Keratinocyte (primary cell): ENCODE results near the gene GLG1.

Experiments used
- EZH2 ChIP-seq: IDR thresholded peaks from one replicate; pipeline ENCODE4 v1.6.1; 2012; ENCODE audit warnings: inconsistent platforms, mild to moderate bottlenecking, low read length, moderate library complexity
- TF ChIP-seq, protein P1 (sequence below), 3 experiments: IDR thresholded peaks in 1 of 3; conservative IDR thresholded peaks in 1 of 3; optimal IDR thresholded peaks in 1 of 3; 2 replicates in 2 of 3; 3 replicates in 1 of 3; pipeline versions ENCODE3 to v1.5.1; 2011; ENCODE audit warnings: low read length in 3 of 3, mild to moderate bottlenecking in 3 of 3, moderate library complexity in 2 of 3, control low read depth in 1 of 3, inconsistent platforms in 1 of 3; ENCODE audit not compliant: insufficient read depth in 2 of 3; ENCODE audit errors: extremely low read depth in 1 of 3

DNA sequence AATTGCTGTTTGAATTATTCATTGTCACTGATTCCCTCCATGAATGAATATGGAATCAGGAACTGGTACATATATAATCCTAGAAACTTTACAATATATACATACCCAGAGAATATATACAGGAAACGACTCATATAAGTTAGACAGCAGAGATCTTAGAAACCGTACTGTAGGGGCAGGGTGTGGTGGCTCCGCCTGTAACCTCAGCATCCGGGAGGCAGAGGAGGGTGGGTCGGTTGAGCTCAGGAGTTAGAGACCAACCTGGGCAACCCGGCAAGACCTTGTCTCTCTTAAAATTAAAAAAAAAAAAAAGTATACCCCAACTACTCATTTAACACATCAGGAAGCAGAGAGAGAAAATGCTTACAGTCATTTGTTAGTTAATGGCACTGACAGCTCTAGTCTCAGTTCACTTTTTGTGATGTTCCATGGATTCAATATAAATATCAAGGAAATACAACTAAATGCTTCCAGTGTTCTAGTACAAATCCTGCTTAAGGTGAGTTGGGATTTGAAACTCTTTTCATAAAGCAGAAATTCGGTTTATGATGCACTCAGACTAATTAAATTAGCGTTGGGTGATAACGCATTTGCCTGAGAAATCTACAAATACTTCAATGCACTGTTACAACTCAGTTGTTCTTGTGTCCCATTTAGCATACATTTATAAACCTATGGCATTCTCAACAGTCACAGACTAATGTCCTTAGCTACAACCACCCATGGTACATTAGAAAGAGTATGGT lies 5.6 kb downstream of the GLG1 start:
- TF ChIP-seq, protein P1, sequence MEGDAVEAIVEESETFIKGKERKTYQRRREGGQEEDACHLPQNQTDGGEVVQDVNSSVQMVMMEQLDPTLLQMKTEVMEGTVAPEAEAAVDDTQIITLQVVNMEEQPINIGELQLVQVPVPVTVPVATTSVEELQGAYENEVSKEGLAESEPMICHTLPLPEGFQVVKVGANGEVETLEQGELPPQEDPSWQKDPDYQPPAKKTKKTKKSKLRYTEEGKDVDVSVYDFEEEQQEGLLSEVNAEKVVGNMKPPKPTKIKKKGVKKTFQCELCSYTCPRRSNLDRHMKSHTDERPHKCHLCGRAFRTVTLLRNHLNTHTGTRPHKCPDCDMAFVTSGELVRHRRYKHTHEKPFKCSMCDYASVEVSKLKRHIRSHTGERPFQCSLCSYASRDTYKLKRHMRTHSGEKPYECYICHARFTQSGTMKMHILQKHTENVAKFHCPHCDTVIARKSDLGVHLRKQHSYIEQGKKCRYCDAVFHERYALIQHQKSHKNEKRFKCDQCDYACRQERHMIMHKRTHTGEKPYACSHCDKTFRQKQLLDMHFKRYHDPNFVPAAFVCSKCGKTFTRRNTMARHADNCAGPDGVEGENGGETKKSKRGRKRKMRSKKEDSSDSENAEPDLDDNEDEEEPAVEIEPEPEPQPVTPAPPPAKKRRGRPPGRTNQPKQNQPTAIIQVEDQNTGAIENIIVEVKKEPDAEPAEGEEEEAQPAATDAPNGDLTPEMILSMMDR (optimal IDR thresholded peaks at IDR 0.05 in 1 of 3, IDR thresholded peaks at IDR 0.05 in 1 of 3, conservative IDR thresholded peaks at IDR 0.05 in 1 of 3; ENCODE audit: extremely low read depth in 1 of 3, insufficient read depth in 2 of 3, low read length in 3 of 3) = no peak
- no peak for TF ChIP-seq EZH2
